GM18502 (cell line): ENCODE data around the gene HM13.
"Not testable (repeated sequence)": the region's sequence is repeated elsewhere in the genome, so short reads cannot be mapped to it uniquely, and the experiment has no call there.

Experiments
- ATAC-seq: cut with Tn5 transposase; IDR thresholded peaks from one replicate; pipeline ENCODE4 v1.9.1; 2021; ENCODE audit warnings: mild to moderate bottlenecking; ENCODE audit not compliant: unreplicated experiment, poor library complexity

Gene HM13

GRCh38 chr20:31539636-31540035 is 25.4 kb downstream of the HM13 start:
- not testable (repeated sequence) for ATAC-seq

GRCh38 chr20:31540406-31540805 is 26.2 kb downstream of the HM13 start:
- no peak for ATAC-seq

- ATAC-seq: no peak
Measured at GRCh38 chr20:31542201-31542842, 28.1 kb downstream of the HM13 start.

- no peak for ATAC-seq
Measured at GRCh38 chr20:31542963-31543362, 28.7 kb downstream of the HM13 start.

GRCh38 chr20:31543966-31544598 is 29.8 kb downstream of the HM13 start:
- ATAC-seq: no peak

GRCh38 chr20:31544600-31544999 is 30.4 kb downstream of the HM13 start:
- ATAC-seq: no peak

- ATAC-seq: not testable (repeated sequence)
Measured at GRCh38 chr20:31545621-31546040, 31.4 kb downstream of the HM13 start.

- peak; percentile 81 for ATAC-seq
Measured at GRCh38 chr20:31547017-31547675, 32.9 kb downstream of the HM13 start.

- ATAC-seq: no peak
Measured at GRCh38 chr20:31547720-31548298, 33.6 kb downstream of the HM13 start.

- no peak for ATAC-seq
Measured at GRCh38 chr20:31548820-31549512, 34.7 kb downstream of the HM13 start.

GRCh38 chr20:31549513-31549880 is 35.3 kb downstream of the HM13 start:
- no peak for ATAC-seq

GRCh38 chr20:31550099-31550498 is 35.9 kb downstream of the HM13 start:
- ATAC-seq: no peak

- no peak for ATAC-seq
Measured at GRCh38 chr20:31551163-31552081, 37.2 kb downstream of the HM13 start.

GRCh38 chr20:31555203-31555775 is 41.0 kb downstream of the HM13 start:
- ATAC-seq: no peak

- ATAC-seq: peak; percentile 5
Measured at GRCh38 chr20:31559704-31560093, 45.5 kb downstream of the HM13 start.

GRCh38 chr20:31560094-31560745 is 46.0 kb downstream of the HM13 start:
- peak; percentile 45 for ATAC-seq

- no peak for ATAC-seq
Measured at GRCh38 chr20:31560746-31561598, 46.7 kb downstream of the HM13 start.

GRCh38 chr20:31562241-31562640 is 48.0 kb downstream of the HM13 start:
- no peak for ATAC-seq
